Stimulated activated CD8-positive, alpha-beta memory T cell treated with anti-CD3 and anti-CD28 coated beads, Interleukin-4, amount 100 ng/mL, for 48 hours (primary cell): ENCODE measurements around the gene SLC25A22.
A peak's percentile ranks its signal among the peaks of the same experiment; 100 is the strongest.

Source experiments
- DNase-seq: peaks from one replicate; pipeline ENCODE4 v3.0.0-alpha.2; 2020

The SLC25A22 gene

GRCh38 chr11:833849-834311, 35.8 kb upstream of the SLC25A22 start:
- DNase-seq: no peak

- peak; percentile 62 for DNase-seq
Measured at GRCh38 chr11:833114-833791, 35.2 kb upstream of the SLC25A22 start.

GRCh38 chr11:832529-833113, 34.5 kb upstream of the SLC25A22 start, which contains the start of gene CD151:
Gene CD151 (plus strand): TSS chr11:832952. CDS start chr11:836070, 3,118 bp downstream.
- DNase-seq: peak; percentile 71

- no peak for DNase-seq
Measured at GRCh38 chr11:831961-832528, 34.0 kb upstream of the SLC25A22 start.

- DNase-seq: no peak
Measured at GRCh38 chr11:831118-831864, 33.2 kb upstream of the SLC25A22 start.

GRCh38 chr11:830295-831117, 32.4 kb upstream of the SLC25A22 start:
- peak; percentile 84 for DNase-seq

- no peak for DNase-seq
Measured at GRCh38 chr11:829847-830294, 31.8 kb upstream of the SLC25A22 start.

GRCh38 chr11:829176-829846, 31.2 kb upstream of the SLC25A22 start:
- no peak for DNase-seq

GRCh38 chr11:828506-829175, 30.6 kb upstream of the SLC25A22 start:
- DNase-seq: no peak

GRCh38 chr11:827897-828192, 29.8 kb upstream of the SLC25A22 start, which contains the start of gene CRACR2B:
Gene CRACR2B (plus strand): TSS chr11:827919. CDS start chr11:828608, 689 bp downstream.
- no peak for DNase-seq

GRCh38 chr11:827146-827896, 29.2 kb upstream of the SLC25A22 start:
- no peak for DNase-seq

- no peak for DNase-seq
Measured at GRCh38 chr11:826836-827145, 28.7 kb upstream of the SLC25A22 start.

GRCh38 chr11:826227-826621, 28.1 kb upstream of the SLC25A22 start:
- no peak for DNase-seq

- DNase-seq: no peak
Measured at GRCh38 chr11:825366-826226, 27.5 kb upstream of the SLC25A22 start.

GRCh38 chr11:824942-825341, 26.9 kb upstream of the SLC25A22 start:
- no peak for DNase-seq

GRCh38 chr11:824292-824880, 26.3 kb upstream of the SLC25A22 start:
- DNase-seq: no peak

- no peak for DNase-seq
Measured at GRCh38 chr11:823441-824291, 25.6 kb upstream of the SLC25A22 start.
